ENCODE measurements around the gene LAMC3. TPM values are rescaled to one million over a fixed set of nuclear protein-coding genes. Genes with fewer than 3 reads are reported as not detected.

LAMC3 gene
- total RNA-seq, 1 donor from 2014 or later: 0.20 TPM

DNA sequence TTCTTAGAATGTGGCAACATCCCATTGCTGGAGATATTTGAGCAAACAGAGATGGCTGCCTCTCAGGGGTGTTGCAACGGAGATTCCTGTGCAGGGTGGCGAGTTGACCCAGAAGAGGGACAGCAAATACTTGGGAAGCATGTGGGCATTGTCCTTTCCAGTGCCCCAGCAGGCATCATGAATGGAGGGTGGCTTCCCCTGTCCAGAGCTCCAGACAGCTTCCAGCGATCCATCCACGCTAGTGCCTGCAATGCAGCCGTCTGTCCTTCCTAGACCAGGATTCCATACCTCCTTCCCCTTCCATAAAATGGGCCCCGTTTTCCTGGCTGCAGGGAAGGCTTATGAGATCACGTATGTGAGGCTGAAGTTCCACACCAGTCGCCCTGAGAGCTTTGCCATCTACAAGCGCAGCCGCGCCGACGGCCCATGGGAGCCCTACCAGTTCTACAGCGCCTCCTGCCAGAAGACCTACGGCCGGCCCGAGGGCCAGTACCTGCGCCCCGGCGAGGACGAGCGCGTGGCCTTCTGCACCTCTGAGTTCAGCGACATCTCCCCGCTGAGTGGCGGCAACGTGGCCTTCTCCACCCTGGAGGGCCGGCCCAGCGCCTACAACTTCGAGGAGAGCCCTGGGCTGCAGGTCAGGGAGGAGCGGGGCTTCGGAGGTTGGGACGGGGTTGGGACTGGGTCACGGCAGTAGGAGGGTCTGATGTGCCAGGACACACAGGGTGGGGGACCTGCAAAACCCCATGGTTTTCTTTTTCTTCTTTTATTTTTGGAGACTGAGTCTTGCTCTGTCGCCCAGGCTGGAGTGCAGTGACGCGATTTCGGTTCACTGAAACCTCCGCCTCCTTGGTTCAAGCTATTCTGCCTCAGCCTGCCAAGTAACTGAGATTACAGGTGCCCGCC, 17.2 kb downstream of the LAMC3 start:
- Mint-ChIP-seq H3K27me3 (ENCODE audit: low read depth, unreplicated experiment) (peaks cover 45% of the 10 kb centered on the region), H3K36me3 (ENCODE audit: low read depth, unreplicated experiment) (peaks cover 1% of the 10 kb centered on the region), H3K27ac (ENCODE audit: unreplicated experiment) (no peak overlapping the region), H3K9me3 (ENCODE audit: unreplicated experiment) (peaks cover 2% of the 10 kb centered on the region), H3K4me1 (ENCODE audit: low read depth, unreplicated experiment) (no peaks in the 10 kb centered on the region), H3K4me3 (ENCODE audit: unreplicated experiment) (no peak overlapping the region)
- Histone ChIP-seq H2AFZ (ENCODE audit: low read depth, low read length) (no peak overlapping the region), H3K4me3 (ENCODE audit: insufficient read depth, low read depth, low read length) (no peak overlapping the region), H3K4me2 (ENCODE audit: low read length) (no peak overlapping the region), H3K27ac (ENCODE audit: low read depth, low read length) (no peak overlapping the region), H3K4me1 (ENCODE audit: insufficient read depth, low read length) (no peaks in the 10 kb centered on the region), H3K27me3 (ENCODE audit: insufficient read depth, low read length) (peaks cover 21% of the 10 kb centered on the region), H3K9me3 (ENCODE audit: insufficient read depth, low read depth, low read length) (no peaks in the 10 kb centered on the region), H3K9ac (ENCODE audit: low read length) (no peak overlapping the region), H4K20me1 (ENCODE audit: insufficient read depth, low read length) (no peaks in the 10 kb centered on the region), H3K36me3 (ENCODE audit: insufficient read depth, low read length) (no peaks in the 10 kb centered on the region), H3K79me2 (ENCODE audit: insufficient read depth, low read length) (no peaks in the 10 kb centered on the region)
- TF ChIP-seq EZH2 (IDR thresholded peaks at IDR 0.05; ENCODE audit: insufficient read depth, low read length): no peak
- TF ChIP-seq, protein P1, sequence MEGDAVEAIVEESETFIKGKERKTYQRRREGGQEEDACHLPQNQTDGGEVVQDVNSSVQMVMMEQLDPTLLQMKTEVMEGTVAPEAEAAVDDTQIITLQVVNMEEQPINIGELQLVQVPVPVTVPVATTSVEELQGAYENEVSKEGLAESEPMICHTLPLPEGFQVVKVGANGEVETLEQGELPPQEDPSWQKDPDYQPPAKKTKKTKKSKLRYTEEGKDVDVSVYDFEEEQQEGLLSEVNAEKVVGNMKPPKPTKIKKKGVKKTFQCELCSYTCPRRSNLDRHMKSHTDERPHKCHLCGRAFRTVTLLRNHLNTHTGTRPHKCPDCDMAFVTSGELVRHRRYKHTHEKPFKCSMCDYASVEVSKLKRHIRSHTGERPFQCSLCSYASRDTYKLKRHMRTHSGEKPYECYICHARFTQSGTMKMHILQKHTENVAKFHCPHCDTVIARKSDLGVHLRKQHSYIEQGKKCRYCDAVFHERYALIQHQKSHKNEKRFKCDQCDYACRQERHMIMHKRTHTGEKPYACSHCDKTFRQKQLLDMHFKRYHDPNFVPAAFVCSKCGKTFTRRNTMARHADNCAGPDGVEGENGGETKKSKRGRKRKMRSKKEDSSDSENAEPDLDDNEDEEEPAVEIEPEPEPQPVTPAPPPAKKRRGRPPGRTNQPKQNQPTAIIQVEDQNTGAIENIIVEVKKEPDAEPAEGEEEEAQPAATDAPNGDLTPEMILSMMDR (IDR thresholded peaks at IDR 0.05; ENCODE audit: insufficient read depth, low read depth, low read length): no peak
- FAIRE-seq (no peak), DNase-seq (ENCODE audit: low read depth) (no peak)

DNA sequence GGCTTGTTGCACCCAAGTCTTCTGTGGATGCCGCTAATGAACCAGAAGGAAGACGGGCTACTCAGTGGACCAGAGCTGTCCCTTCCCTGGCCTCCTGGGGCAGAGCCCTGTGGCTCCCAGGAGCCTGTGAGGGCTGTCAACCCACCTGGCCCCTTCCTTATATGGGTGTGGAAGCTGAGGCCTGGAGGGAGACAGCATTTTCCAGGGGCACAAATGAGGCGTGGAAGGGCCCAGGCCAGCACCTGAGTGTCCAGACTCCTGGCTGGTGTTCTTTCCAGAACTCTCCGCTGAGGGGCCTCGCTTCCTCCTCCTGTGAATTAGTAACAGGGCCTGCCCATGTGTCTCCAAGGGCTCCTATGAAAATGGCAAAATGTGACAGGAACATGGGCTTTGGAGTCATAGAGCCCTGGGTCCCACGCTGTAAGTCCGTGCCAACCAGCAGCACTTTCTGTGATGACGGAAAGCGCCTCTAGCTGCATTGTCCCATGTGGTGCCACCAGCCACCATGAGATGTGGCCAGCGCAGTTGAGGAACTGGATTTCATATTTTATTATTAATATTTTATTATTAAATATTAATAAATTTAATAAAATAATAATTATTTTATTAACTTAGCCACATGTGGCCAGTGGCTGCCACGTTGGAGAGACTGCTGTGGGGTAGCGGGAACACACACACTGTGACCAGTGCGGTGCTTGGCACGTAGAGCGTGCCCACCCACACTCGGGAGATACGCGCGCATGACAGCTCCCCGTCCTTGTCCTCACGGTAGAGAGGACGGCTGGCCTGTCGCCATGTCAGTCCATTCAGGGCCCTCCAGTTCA, 18.3 kb downstream of the LAMC3 start:
- H3K27me3 ChIP-seq (ENCODE audit: insufficient read depth, low read length): peaks cover 18% of the 10 kb centered on the region
- FAIRE-seq: no peak
- H3K27ac ChIP-seq (ENCODE audit: low read depth, low read length): no peak overlapping the region
- no peak overlapping the region for H2AFZ ChIP-seq (ENCODE audit: low read depth, low read length)
- TF ChIP-seq EZH2 (IDR thresholded peaks at IDR 0.05; ENCODE audit: insufficient read depth, low read length): no peak
- TF ChIP-seq, protein P1 (IDR thresholded peaks at IDR 0.05; ENCODE audit: insufficient read depth, low read depth, low read length): no peak
- peaks cover 1% of the 10 kb centered on the region for H3K36me3 Mint-ChIP-seq (ENCODE audit: low read depth, unreplicated experiment)
- no peaks in the 10 kb centered on the region for H3K4me1 Mint-ChIP-seq (ENCODE audit: low read depth, unreplicated experiment)
- no peaks in the 10 kb centered on the region for H3K36me3 ChIP-seq (ENCODE audit: insufficient read depth, low read length)
- no peak overlapping the region for H3K4me3 Mint-ChIP-seq (ENCODE audit: unreplicated experiment)
- peaks cover 45% of the 10 kb centered on the region for H3K27me3 Mint-ChIP-seq (ENCODE audit: low read depth, unreplicated experiment)
- H3K9me3 Mint-ChIP-seq (ENCODE audit: unreplicated experiment): peaks cover 2% of the 10 kb centered on the region
- DNase-seq (ENCODE audit: low read depth): no peak
- no peak overlapping the region for H3K9ac ChIP-seq (ENCODE audit: low read length)
- H3K9me3 ChIP-seq (ENCODE audit: insufficient read depth, low read depth, low read length): no peaks in the 10 kb centered on the region
- H4K20me1 ChIP-seq (ENCODE audit: insufficient read depth, low read length): no peaks in the 10 kb centered on the region
- H3K4me1 ChIP-seq (ENCODE audit: insufficient read depth, low read length): no peaks in the 10 kb centered on the region
- no peaks in the 10 kb centered on the region for H3K79me2 ChIP-seq (ENCODE audit: insufficient read depth, low read length)
- H3K4me2 ChIP-seq (ENCODE audit: low read length): no peak overlapping the region
- no peak overlapping the region for H3K4me3 ChIP-seq (ENCODE audit: insufficient read depth, low read depth, low read length)
- H3K27ac Mint-ChIP-seq (ENCODE audit: unreplicated experiment): no peak overlapping the region

All from astrocyte (in vitro differentiated cells and primary cell).